GM19240 (cell line): ENCODE measurements around the gene CCDC148.
"Not testable (repeated sequence)": the region's sequence is repeated elsewhere in the genome, so short reads cannot be mapped to it uniquely, and the experiment has no call there.

Experiments
- DNase-seq: peaks from one replicate; pipeline ENCODE4 v3.0.0; 2011; ENCODE audit warnings: low spot score; ENCODE audit not compliant: insufficient read length

Gene CCDC148

DNA sequence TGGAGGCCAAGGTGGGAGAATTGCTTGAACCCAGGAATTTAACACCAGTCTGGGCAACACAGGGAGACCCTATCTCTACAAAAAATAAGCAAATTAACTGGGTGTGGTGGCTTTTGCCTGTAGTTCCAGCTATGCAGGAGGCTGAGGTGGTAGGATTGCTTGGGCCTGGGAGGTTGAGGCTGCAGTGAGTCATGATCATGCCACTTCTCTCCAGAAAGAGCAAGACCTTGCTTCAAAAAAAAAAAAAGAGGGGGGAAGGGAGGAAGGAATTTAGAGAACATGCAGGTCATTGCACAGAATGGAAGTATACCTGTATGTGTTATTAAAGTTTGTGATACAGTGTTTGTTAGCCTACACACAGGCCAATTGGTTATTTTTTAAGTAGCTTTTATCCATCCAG lies 26.0 kb upstream of the CCDC148 start:
- no peak for DNase-seq

DNA sequence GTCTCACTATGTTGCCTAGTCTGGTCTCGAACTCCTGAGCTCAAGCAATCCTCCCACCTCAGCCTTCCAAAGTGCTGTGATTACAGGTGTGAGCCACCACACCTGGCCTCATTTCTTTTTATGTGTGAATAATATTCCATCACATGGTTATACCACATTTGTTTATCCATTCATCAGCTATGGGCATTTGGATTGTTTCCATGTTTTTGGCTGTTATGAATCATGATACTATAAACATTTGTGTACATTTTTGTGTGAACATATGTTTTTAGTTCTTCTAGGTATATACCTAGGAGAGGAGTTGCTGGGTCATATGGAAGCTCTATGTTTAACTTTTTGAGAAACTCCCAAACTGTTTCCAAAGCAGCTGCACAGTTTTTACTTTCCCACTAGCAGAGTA lies 24.6 kb upstream of the CCDC148 start:
- no peak for DNase-seq

DNA sequence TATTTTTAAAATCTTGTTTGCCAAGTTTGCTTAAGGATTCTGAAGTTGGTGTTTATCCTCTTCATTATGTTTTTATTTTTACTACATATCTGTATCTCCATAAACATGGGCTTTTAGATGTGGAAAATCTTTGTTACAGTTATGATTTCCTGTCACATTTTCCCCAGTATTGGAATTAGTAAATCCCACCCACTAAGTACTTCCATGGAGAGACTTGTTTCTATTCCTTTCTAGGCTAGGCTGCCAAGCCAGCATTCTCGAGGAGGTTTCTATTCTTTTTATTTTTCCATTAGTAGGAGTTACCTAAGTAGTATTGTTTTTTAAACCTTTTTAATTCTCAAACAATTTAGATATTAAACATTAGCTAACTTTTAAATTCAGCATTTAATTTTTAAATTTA lies 22.3 kb upstream of the CCDC148 start:
- no peak for DNase-seq

DNA sequence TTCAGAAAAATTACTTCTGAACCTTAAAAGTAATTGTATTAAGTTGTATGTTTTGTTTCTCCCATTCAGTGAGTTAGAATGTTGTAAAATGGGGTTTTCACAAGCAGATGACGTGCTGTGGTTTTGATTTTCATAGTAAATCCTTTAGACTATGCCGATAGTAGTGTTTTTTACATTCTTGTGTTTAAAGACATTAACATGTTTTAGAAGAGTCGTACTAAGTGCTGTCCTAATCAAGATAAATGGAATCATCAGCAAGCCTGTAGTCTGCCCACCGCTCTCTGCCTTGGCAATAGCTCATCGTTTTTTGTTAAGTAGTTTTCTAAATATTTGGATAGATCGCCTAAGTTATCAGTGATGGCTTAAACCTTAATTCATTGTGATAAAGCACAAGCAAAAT lies 21.7 kb upstream of the CCDC148 start:
- DNase-seq = no peak

DNA sequence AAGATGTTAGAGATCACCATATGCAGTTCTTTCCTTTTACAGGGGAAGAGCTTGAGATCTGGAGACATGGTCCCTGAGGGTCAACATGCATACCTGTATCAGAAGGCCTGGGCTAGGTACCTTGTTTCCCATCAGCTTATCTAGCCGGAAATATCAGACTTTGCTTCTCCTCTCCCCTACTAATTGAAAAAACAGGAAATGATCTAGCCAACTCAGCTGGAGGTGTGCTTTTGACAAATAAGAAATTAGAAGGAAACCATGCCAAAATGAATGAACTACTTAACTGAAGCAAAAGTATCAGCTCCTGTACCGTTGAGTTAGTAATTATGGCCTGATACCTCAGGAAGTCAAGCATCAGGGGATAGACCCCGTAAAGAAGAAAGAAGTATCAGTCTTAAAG lies 20.6 kb upstream of the CCDC148 start:
- no peak for DNase-seq

DNA sequence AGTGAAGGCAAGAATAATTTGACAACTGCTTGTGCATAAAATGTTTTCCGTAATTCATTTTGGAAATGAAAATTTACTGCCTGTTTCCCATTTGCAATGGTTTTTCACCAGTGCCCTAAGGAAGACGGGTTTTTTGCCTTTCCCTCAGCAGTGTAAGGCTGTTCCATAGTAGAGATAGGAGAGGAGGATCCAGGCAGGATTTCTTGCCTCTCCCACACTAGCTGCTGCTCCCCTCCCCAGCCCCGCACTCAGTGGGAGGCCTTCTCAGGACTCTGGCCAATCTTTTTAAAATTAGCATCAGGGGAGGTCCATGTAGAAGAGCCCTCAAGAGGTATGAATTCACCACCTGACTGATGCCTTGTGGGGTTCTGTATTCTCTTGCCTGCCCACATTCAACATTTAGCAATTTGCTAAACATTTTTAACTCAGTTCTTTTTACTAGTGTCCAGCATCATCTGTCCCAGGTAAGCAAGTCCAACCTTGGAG lies 18.0 kb upstream of the CCDC148 start:
- not testable (repeated sequence) for DNase-seq

DNA sequence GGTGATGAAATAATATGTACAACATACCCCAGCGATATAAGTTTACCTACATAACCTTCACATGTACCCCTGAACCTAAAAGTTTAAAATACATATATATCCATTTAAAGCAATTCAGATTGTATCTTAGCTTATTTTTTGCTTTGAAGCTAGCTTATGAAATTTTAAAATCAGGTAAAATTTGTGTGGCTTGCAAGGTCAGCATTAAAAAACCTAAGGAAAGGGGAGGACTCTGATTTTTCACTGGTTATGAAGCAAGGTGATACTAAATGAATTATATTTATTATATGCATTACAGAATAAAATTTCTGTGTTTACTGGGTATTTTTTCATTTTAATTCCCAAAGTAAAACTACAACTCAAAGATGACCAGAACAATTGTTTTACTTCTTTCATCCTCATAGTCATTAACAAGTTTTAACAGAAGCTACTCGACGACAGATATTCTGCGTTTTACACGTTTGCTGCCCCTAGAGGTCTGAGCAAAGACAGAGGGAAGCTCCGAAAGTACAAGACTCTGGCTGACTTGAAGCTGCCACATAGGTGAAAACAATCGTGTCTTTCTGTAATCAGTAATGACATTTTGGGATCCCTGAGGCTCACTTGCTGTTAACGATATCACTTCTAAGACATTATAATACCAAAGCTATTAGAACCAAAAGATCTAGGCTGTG lies 17.3 kb upstream of the CCDC148 start:
- no peak for DNase-seq

DNA sequence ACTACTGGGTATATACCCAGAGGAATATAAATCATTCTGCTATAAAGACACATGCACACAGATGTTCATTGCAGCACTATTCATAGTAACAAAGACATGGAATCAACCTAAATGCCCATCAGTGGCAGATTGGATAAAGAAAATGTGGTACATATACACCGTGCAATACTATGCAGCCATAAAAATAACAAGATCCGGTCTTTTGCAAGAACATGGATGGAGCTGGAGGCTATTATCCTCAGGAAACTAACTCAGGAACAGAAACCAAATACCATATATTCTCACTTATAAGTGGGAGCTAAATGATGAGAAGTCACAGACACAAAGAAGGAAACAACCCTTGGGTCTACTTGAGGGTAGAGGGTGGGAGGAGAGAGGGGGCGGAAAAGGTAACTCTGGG lies 16.7 kb upstream of the CCDC148 start:
- not testable (repeated sequence) for DNase-seq

DNA sequence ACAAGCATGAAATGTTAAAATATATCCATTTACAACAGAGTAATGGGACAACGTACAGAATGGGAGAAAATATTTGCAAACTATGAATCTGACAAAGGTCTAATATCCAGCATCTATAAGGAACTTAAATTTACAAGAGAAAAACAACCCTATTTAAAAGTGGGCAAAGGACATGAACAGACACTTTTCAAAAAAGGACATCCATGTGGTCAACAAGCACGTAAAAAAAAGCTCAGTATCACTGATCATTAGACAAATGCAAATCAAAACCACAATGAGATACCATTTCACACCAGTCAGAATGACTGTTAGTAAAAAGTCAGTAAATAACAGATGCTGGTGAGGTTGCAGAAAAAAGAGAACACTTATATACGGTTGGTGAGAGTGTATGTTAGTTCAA lies 16.3 kb upstream of the CCDC148 start:
- not testable (repeated sequence) for DNase-seq

DNA sequence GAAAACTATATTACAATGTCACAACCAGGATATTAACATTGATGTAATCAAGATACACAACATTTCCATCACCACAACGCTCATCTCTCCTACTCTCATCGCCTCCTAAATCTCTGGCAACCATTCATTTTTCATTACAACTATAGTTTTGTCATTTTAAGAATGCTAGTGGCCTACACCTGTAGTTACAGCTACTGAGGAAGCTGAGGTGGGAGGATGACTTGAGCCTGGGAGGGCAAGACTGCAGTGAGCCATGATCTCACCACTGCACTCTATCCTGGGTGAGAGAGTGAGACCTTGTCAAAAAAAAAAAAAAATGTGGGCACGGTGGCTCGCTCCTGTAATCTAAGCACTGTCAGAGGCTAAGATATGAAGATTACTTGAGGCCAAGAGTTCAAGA lies 10.7 kb upstream of the CCDC148 start:
- DNase-seq = no peak

DNA sequence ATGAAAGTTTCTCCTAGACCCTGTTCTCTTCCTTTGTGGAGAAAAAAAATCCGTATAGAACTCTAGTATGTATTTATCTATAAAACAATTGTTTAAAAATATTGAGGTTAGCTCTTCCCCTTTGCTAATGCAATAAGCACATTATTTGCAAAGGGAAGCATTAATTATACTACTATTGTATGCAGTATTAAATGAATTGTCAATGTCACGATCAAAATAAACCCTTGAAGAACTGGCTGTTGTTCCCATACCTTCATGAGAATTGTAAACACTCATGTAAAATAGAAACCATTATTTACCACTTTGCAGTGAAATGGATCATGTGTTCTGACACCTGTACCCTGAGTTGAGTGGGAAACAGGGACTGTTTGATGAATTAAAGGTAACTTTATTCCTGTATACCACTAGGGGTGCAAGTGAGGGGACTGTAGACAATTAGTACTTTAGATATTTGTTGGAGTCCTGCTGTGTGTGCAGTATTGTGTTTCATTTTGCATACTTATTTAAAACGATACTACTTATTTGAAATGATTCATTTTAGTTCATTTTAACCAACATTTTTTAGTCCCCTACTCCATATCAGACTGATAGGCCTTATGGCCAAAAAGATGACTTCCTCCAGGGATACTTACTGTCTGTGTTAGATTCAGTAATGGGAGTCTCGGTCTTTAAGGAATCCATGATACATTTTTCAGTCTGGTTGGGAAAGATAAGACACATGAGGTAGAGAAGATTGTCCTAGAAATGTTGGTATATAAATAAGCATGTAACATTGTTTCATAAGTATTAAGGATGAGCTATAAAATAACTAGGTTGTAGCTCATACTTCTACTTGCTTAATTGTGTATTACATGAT lies 8.1 kb upstream of the CCDC148 start:
- DNase-seq = no peak

DNA sequence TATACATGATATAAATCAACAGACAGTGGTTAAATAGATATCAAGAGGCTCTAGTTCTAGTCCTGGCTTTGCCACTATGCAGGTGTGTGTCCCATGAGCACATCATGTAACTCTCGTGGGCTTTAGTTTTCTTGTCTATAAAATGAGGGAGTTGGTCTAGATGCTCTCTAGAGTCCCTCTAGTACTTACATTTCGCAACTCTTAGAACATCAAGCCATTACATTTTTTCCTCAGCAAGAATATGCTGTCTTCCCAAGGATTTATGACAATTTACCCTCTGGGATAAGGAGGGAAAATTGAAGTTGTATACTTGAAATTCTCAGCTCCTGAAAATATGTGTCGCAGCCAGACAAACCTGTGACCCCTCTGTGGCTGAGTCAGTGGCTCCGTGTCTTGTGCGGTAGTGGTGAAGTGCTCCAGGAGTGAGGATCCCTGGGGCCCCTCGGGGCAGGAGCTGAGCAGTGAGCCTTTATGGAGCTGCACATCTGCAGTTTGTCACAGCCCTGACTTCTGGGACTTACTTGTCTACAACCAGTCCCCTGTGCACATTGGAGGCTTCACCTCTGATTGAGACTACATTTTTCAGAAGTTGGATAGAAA lies 7.0 kb upstream of the CCDC148 start:
- no peak for DNase-seq

DNA sequence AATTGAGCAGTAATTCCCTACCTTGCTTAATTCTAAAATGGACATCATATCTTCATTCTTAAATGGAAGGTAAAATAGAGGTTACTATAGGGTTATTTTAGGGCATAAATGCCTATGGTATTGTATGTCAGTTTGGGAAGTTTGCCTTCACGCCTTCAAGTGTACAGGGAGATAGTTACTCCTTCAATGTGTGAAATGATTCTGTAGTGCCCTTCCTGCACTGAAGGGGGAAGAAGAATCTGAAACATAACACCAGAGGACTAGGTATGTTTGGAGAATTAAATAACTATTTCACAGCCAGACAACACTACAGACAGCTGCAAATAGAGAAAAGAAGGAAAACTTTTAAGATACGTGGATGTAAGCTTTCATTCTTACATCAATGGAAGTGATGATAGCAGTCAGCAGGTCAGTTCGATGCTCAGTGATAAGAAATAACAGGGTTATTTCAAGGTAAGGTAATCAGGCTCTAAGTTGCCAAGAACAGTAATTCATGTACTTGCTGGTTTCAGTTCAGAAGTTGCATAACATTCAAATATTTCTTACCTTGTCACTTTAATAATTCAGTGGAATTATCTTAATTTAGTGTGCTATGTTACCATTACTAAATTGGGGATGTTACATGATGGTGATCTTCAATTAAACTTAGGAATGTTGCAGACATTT lies 4.2 kb upstream of the CCDC148 start:
- DNase-seq = no peak

DNA sequence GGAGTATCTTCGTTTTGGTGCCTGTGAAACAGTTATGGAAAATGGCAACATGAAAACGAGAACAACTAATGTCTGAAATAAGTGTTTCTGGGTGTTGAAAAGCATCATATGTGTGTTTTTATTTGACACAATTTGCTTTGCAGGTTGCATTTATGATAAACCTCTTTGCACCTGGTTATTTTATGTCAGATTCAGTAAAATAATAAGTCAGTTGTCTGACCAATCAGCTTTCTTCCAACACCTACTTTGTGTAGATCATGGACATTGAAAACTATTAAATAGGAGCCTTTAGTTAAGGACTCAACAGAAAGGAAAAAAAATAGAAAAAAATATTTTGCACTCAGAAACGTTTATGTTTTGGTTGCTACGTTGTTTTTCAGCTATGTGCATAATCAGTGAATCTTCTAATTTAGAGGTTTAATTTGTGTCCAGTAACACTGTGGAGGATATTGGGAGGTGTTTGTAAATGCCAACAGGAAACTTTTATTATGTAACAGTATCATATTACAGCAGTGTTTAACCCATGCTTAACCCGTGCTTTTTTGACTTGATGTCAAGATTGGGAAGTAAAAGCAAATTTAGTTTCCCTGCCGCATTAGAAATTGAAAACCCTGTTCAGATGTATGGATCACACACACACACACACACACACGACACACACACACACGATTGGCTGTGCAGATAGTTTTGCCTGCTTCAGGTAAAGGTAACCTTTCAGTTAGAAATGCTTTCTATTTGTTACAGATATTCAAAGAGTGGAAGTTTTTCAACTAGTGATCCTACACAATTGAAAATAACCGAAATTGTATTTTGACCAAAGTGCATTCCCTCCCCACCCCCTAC lies 2.8 kb upstream of the CCDC148 start:
- DNase-seq = no peak

DNA sequence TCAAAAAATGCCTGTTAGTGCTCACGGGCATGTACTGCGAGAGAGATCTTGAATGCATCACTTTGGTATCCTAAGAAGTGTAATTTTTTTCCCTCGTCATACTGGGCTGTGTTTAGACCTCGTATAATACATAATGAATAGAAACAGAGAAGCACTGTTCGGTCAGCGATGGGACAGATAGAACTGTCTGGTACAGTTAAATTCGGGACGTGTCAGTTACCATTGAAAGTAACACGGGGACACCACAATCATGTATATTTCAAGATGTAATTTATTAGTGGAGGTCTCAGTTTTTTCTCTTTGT lies 2.0 kb upstream of the CCDC148 start:
- no peak for DNase-seq

DNA sequence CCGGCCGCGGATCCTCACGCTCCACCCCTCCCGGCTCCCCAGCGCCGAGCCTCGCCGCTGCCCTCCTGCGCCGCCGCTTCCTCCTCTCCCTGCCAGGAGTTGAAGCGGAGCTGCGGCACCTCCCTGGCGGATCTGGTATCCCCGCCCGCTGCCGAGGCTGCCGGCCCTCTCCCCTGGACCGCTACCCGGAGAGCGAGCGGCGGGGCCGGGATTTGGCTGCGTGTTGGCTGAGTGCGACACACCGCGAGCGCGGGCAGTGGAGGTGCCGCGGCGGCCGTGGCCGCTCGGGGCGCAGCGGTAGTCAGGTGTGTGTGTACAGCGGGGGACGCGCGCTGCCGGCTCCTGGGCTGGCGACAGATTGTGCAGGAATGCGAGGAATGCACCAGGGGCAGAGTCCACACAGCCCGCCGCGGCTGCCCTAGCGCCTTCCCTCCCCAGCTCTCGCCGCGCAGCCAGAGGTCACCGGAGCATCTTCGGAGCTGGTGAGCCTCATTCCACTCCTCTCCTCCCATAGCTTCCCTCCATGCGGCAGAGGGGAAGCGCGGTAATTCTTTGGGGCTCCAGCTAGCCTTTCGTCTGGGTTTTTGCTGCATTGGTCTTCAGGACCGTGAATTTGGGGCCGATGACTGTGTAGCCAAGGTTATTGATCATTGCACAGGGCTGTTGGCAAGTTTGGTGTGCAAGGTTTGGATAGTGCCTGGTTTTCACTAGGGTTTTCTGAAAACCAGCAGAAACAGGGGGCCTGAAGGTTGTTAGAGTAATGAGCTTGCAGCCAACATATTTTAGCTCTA lies 1.5 kb upstream of the CCDC148 start:
- DNase-seq = peak; percentile 8

DNA sequence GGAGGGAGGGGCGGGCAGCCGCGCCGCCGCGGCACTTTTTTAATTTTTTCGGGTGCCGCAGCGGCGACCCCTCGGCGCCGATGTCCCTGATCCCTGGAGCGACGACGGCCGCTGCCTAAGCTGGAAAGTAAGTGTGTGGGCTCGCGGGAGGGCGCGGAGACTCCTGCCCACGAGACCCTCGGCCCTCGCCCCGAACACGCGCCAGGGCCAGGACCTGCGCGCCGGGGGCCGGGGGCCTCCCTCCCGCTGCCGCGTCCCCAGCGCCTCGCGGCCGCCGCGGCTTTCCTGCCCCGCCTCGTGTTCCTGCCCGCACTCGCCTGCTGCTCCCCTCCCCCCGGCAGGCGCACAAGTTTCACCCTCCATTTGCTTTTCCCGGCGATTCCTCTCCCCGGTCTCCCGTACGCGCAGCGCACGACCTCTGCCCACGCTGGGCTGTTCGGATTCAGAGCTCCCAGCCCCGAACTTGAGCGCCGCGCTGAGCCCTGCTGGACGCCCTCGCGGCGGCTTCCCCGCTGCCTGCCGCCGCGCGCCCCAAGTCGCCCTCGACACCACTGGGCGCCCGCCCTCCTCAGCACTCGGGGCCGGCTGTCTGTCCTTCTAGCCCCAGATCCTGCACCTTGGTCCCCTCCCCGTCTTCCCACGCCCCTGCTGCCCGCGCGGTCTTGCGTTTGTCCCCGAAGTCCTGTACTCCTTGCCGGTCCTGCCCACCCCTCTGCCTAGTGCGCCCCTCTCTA lies 706 bp upstream of the CCDC148 start:
- no peak for DNase-seq

DNA sequence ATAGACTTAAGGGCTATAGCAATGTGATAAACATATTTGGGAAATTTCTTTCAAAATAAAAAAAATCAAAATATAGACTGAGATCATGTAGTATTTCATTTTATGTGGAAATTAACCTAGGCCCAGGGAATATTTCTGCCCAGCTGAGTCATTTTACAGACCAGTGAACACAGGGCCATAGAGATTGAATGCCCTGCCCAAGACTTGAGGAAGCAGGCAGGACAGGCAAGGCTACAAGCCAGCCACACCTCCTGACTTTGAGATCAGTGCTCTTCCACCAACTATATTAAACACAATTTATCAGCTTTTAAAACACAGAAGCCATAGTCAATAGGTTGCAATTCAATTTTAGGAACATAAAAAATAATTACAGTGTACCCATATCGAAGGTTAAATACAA lies 12.9 kb downstream of the CCDC148 start:
- DNase-seq = no peak

DNA sequence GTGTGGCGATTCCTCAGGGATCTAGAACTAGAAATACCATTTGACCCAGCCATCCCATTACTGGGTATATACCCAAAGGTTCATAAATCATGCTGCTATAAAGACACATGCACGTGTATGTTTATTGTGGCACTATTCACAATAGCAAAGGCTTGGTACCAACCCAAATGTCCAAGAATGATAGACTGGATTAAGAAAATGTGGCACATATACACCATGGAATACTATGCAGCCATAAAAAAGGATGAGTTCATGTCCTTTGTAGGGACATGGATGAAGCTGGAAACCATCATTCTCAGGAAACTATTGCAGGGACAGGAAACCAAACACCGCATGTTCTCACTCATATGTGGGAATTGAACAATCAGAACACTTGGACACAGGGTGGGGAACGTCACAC lies 17.5 kb downstream of the CCDC148 start:
- not testable (repeated sequence) for DNase-seq

DNA sequence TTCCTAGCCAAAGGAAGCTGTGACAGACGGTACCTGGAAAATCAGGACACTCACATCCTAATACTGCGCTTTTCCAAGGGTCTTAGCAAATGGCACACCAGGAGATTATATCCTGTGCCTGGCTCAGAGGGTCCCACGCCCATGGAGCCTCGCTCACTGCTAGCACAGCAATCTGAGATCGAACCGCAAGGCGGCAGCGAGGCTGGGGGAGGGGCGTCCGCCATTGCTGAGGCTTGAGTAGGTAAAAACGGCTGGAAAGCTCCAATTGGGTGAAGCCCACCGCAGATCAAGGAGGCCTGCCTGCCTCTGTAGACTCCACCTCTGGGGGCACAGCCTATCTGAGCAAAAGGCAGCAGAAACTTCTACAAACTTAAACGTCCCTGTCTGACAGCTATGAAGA lies 22.8 kb downstream of the CCDC148 start:
- DNase-seq = not testable (repeated sequence)
